K562 (cell line): ENCODE measurements around the gene FAM114A2. TPM values are rescaled to one million over a fixed set of nuclear protein-coding genes. Genes with fewer than 3 reads are reported as not detected.
A peak's percentile ranks its signal among the peaks of the same experiment; 100 is the strongest.

Experiments used
- ARNT ChIP-seq, 2 experiments: fragments of 450-650 bp; IDR thresholded peaks; 2 replicates each; pipeline ENCODE4 v1.6.1; 2016; ENCODE audit warnings: mild to moderate bottlenecking in 1 of 2
- ATF3 ChIP-seq, 2 experiments: fragments of 450-650 bp in 1 of 2; sonication (generic) in 1 of 2; formaldehyde crosslinking in 1 of 2; IDR thresholded peaks in 1 of 2; conservative IDR thresholded peaks in 1 of 2; 2 replicates each; pipeline versions ENCODE4 v1.6.1 to v1.8.1; 2016 to 2023; ENCODE audit warnings: mild to moderate bottlenecking in 2 of 2, moderate library complexity in 2 of 2, inconsistent platforms in 1 of 2, missing genetic modification reagents in 1 of 2
- C11orf30 ChIP-seq: fragments of 450-650 bp; IDR thresholded peaks from 2 replicates; pipeline ENCODE4 v1.6.1; 2016; ENCODE audit warnings: low read depth, mild to moderate bottlenecking
- DLX4 ChIP-seq: fragments of 250-450 bp; sonication (Bioruptor Pico); IDR thresholded peaks from 2 replicates; pipeline ENCODE4 v1.6.1; 2021; ENCODE audit warnings: mild to moderate bottlenecking
- FOXK1 ChIP-seq: sonication (generic); formaldehyde crosslinking; IDR thresholded peaks from 2 replicates; pipeline ENCODE4 v1.8.0; 2022; ENCODE audit warnings: missing genetic modification reagents, mild to moderate bottlenecking, borderline replicate concordance
- MYC ChIP-seq, 2 experiments: fragments of 250-450 bp in 1 of 2; sonication (Bioruptor Pico) in 1 of 2; IDR thresholded peaks; 2 replicates each; pipeline versions ENCODE4 v1.5.1 to v1.6.1; 2012 to 2021; ENCODE audit warnings: low read depth in 2 of 2, borderline replicate concordance in 1 of 2, improper control_type of control experiment in 1 of 2, low read length in 1 of 2, mild to moderate bottlenecking in 1 of 2, moderate library complexity in 1 of 2
- NCOR1 ChIP-seq: fragments of 450-650 bp; IDR thresholded peaks from 2 replicates; pipeline ENCODE4 v1.6.1; 2016; ENCODE audit warnings: mild to moderate bottlenecking, moderate library complexity
- POLR3A ChIP-seq: IDR thresholded peaks from 2 replicates; pipeline ENCODE4 v1.6.1; 2011; ENCODE audit warnings: borderline replicate concordance, mild to moderate bottlenecking, moderate library complexity; ENCODE audit not compliant: insufficient read length, insufficient read depth; ENCODE audit errors: extremely low read depth
- RAD21 ChIP-seq, 2 experiments: fragments of 250-450 bp in 1 of 2; fragments of 450-650 bp in 1 of 2; sonication (Bioruptor Pico) in 1 of 2; formaldehyde crosslinking in 1 of 2; IDR thresholded peaks in 1 of 2; conservative IDR thresholded peaks in 1 of 2; 2 replicates each; pipeline versions ENCODE4 v1.4.0 to v1.8.0; 2020 to 2022; ENCODE audit warnings: mild to moderate bottlenecking in 2 of 2, moderate library complexity in 1 of 2
- REST ChIP-seq, 2 experiments: fragments of 450-650 bp; formaldehyde crosslinking in 1 of 2; IDR thresholded peaks; 2 replicates each; pipeline versions ENCODE4 v1.4.0 to v1.6.1; 2014 to 2020; ENCODE audit warnings: mild to moderate bottlenecking in 2 of 2, borderline replicate concordance in 1 of 2, low read depth in 1 of 2
- SNAPC5 ChIP-seq: fragments of 250-450 bp; sonication (Bioruptor Pico); IDR thresholded peaks from 2 replicates; pipeline ENCODE4 v1.8.0; 2021; ENCODE audit warnings: moderate library complexity, mild to moderate bottlenecking, inconsistent platforms
- STAG1 ChIP-seq: sonication (generic); formaldehyde crosslinking; IDR thresholded peaks from 2 replicates; pipeline ENCODE4 v1.5.0; 2020; ENCODE audit warnings: missing genetic modification reagents, borderline replicate concordance
- ZC3H8 ChIP-seq: fragments of 450-650 bp; IDR thresholded peaks from 2 replicates; pipeline ENCODE4 v1.6.1; 2017
- ZNF740 ChIP-seq, 3 experiments: fragments of 200-800 bp in 1 of 3; sonication (Bioruptor generic) in 1 of 3; sonication (generic) in 1 of 3; formaldehyde crosslinking in 1 of 3; IDR thresholded peaks; 2 replicates each; pipeline versions ENCODE4 v1.6.1 to v1.8.0; 2016 to 2022; ENCODE audit warnings: mild to moderate bottlenecking in 2 of 3, missing compliant biosample characterization in 2 of 3, missing genetic modification characterization in 2 of 3, missing genetic modification reagents in 1 of 3
- polyA plus RNA-seq, 8 experiments: library from polyadenylated mRNA; depleted of rRNA in 4 of 8; stranded (reverse) in 5 of 8; unstranded in 3 of 8; fragments of >200 nt; fragmentation: Nextera tagmentation in 2 of 8; fragmentation: Illumina TruSeq in 1 of 8; extraction: Ambion mirVana in 2 of 8; extraction: Trizol in 1 of 8; gene quantifications; 2 replicates each; pipeline versions ENCODE4 v1.2.1 to v1.2.3, GENCODE V29; 2011 to 2014; ENCODE audit warnings: inconsistent platforms in 1 of 8, missing spikeins in 1 of 8
- total RNA-seq, 7 experiments: library from RNA; depleted of rRNA in 6 of 7; stranded (reverse); fragments of >200 nt in 6 of 7; fragmentation: Illumina TruSeq in 2 of 7; extraction: Trizol in 2 of 7; gene quantifications; 2 replicates each; pipeline versions ENCODE4 v1.2.1 to v1.2.3, GENCODE V29; 2011 to 2021; ENCODE audit warnings: low replicate concordance in 1 of 7

FAM114A2 gene
- total and polyA plus RNA-seq, 9 of the 15 experiments (the other 6 are each of a cell fraction or from before 2014, with no cell fraction given): 14.4 to 28.1 (median 21.2) TPM

- TF ChIP-seq MYC (IDR thresholded peaks at IDR 0.05; ENCODE audit: low read depth, low read length): peak; percentile 43; the same call in 1 of the 2 replicates
- TF ChIP-seq MYC (CRISPR knock-in tag; IDR thresholded peaks at IDR 0.05; ENCODE audit: borderline replicate concordance, low read depth): no peak
- no peak for TF ChIP-seq ARNT (IDR thresholded peaks at IDR 0.05)
- TF ChIP-seq C11orf30: no peak
- no peak for TF ChIP-seq SNAPC5 (CRISPR knock-in tag)
- no peak for TF ChIP-seq POLR3A
- TF ChIP-seq REST (IDR thresholded peaks at IDR 0.05; ENCODE audit: borderline replicate concordance): peak; percentile 86
- TF ChIP-seq REST (CRISPR knock-in tag; IDR thresholded peaks at IDR 0.05; ENCODE audit: low read depth): no peak
- TF ChIP-seq ZC3H8: no peak
- TF ChIP-seq STAG1 (CRISPR knock-in tag): peak; percentile 78; the same call in 1 of the 2 replicates
- no peak for TF ChIP-seq DLX4 (CRISPR knock-in tag)
- no peak for TF ChIP-seq NCOR1
- no peak for TF ChIP-seq ATF3 (IDR thresholded peaks at IDR 0.05)
- TF ChIP-seq ATF3 (CRISPR knock-in tag; conservative IDR thresholded peaks at IDR 0.05): no peak
- no peak for TF ChIP-seq FOXK1 (CRISPR knock-in tag)
- peak; percentile 96 to 97 for TF ChIP-seq RAD21 (CRISPR knock-in tag; conservative IDR thresholded peaks at IDR 0.05 in 1 of 2, IDR thresholded peaks at IDR 0.05 in 1 of 2)
- TF ChIP-seq ZNF740 (CRISPR knock-in tag; IDR thresholded peaks at IDR 0.05): no peak
- no peak for TF ChIP-seq ZNF740 (tag; IDR thresholded peaks at IDR 0.05)
These were observed 33.9 kb upstream of the FAM114A2 start (continued) for GRCh38 chr5:154072414-154073171.
